GM10248 (cell line): ENCODE results near the gene NEK1.

Source experiments
- CTCF ChIA-PET: fragments of 300-600 bp; sonication (Branson Sonifier 250); formaldehyde crosslinking; extraction: SDS; loops from one replicate; lab custom pipeline; 2021; ENCODE audit warnings: antibody characterized with exemption; lab: Yijun Ruan, JAX
- POLR2A ChIA-PET: fragments of 350-650 bp; sonication (Branson Sonifier 250); formaldehyde crosslinking; extraction: SDS; loops from one replicate; lab custom pipeline; 2020; ENCODE audit warnings: antibody characterized with exemption; lab: Yijun Ruan, JAX
- DNase-seq: peaks from one replicate; pipeline ENCODE4 v3.0.0; 2012; ENCODE audit errors: extremely low spot score
- CTCF ChIP-seq: IDR thresholded peaks from 2 replicates; pipeline ENCODE4 v1.5.1; 2012; ENCODE audit warnings: mild to moderate bottlenecking, low read depth; ENCODE audit errors: extremely low read depth, missing control alignments, control extremely low read depth

NEK1 gene

GRCh38 chr4:169410839-169411770 is 201.3 kb downstream of the NEK1 start:
- POLR2A ChIA-PET: interaction anchor here (1.2 kb wide), 1 partner anchor 26 kb away, joined by 8 read pairs; no protein-coding TSS in a partner anchor
- TF ChIP-seq CTCF: no peak
- DNase-seq: peak; percentile 55
- CTCF ChIA-PET: interaction anchor here (0.6 to 2.0 kb wide), 10 partner anchors 10 to 897 kb away, joined by 3 to 9 read pairs (median 3); no protein-coding TSS in a partner anchor

- DNase-seq: no peak
- no peak for TF ChIP-seq CTCF
- POLR2A ChIA-PET: no interaction called here
- CTCF ChIA-PET: interaction anchor here (2.3 kb wide), 1 partner anchor 13 kb away, joined by 8 read pairs; no protein-coding TSS in a partner anchor
Observed at GRCh38 chr4:169407217-169407845, 205.1 kb downstream of the NEK1 start.

- CTCF ChIA-PET: interaction anchor here (0.9 to 2.3 kb wide), 3 partner anchors 11 to 36 kb away, joined by 3 to 8 read pairs (median 4); no protein-coding TSS in a partner anchor
- POLR2A ChIA-PET: no interaction called here
- DNase-seq: no peak
- no peak for TF ChIP-seq CTCF
Observed at GRCh38 chr4:169404960-169405359, 207.4 kb downstream of the NEK1 start.

- POLR2A ChIA-PET: no interaction called here
- DNase-seq: no peak
- TF ChIP-seq CTCF: no peak
- CTCF ChIA-PET: interaction anchor here (0.6 kb wide), 1 partner anchor 10 kb away, joined by 3 read pairs; no protein-coding TSS in a partner anchor
Observed at GRCh38 chr4:169400832-169401231, 211.6 kb downstream of the NEK1 start.

- peak; percentile 17 for DNase-seq
- POLR2A ChIA-PET: no interaction called here
- CTCF ChIA-PET: interaction anchor here (0.8 to 1.8 kb wide), 5 partner anchors 10 to 88 kb away, joined by 3 to 9 read pairs (median 3); no protein-coding TSS in a partner anchor
- TF ChIP-seq CTCF: no peak
Observed at GRCh38 chr4:169399976-169400767, 212.2 kb downstream of the NEK1 start.

- no peak for DNase-seq
- POLR2A ChIA-PET: no interaction called here
- CTCF ChIA-PET: interaction anchor here (1.8 kb wide), 1 partner anchor 12 kb away, joined by 9 read pairs; no protein-coding TSS in a partner anchor
- TF ChIP-seq CTCF: no peak
Observed at GRCh38 chr4:169398316-169398715, 214.1 kb downstream of the NEK1 start.
